ENCODE results near the gene ERC2. TPM values are rescaled to one million over a fixed set of nuclear protein-coding genes. Genes with fewer than 3 reads are reported as not detected.

Gene ERC2
- total and polyA plus RNA-seq, 2 of the 8 experiments (the other 6 are each of a cell fraction or from before 2014, with no cell fraction given), result 16.4 to 22.8 TPM

GRCh38 chr3:56277236-56277635 lies 191.0 kb downstream of the ERC2 start:
- Histone ChIP-seq H3K4me1 (replicated peaks in 1 of 4; ENCODE audit: control insufficient read depth in 3 of 4, insufficient read depth in 4 of 4, low read length in 3 of 4) (peaks cover 0 to 5% (median 1%) of the 10 kb centered on the region in 4 experiments; a peak in 2 of 7 replicates), H4K20me1 (replicated peaks in 1 of 2; ENCODE audit: control insufficient read depth in 1 of 2, insufficient read depth in 2 of 2, low read length in 2 of 2) (no peaks in the 10 kb centered on the region), H2BK120ac (replicated peaks; ENCODE audit: low read depth, low read length) (no peak overlapping the region), H3K14ac (ENCODE audit: insufficient read length) (no peak overlapping the region), H2BK15ac (ENCODE audit: low read length) (no peak overlapping the region), H3K23me2 (ENCODE audit: low read depth, low read length) (no peaks in the 10 kb centered on the region), H2AFZ (ENCODE audit: low read length) (no peak overlapping the region), H3K27ac (ENCODE audit: low read depth, low read length) (no peak overlapping the region), H3K56ac (replicated peaks; ENCODE audit: insufficient read length, low read depth, low read length) (no peak overlapping the region), H3K79me2 (ENCODE audit: control insufficient read depth in 1 of 2, insufficient read depth in 2 of 2, low read length in 2 of 2) (no peaks in the 10 kb centered on the region), H3K23ac (ENCODE audit: insufficient read length) (no peak overlapping the region), H3K9ac (replicated peaks in 1 of 4; ENCODE audit: extremely low read depth in 1 of 4, low read depth in 3 of 4, low read length in 3 of 4) (no peak overlapping the region), H3K27me3 (replicated peaks in 1 of 4; ENCODE audit: control insufficient read depth in 3 of 4, extremely low read depth in 1 of 4, insufficient read depth in 3 of 4, low read length in 3 of 4) (no peaks in the 10 kb centered on the region), H2BK12ac (ENCODE audit: low read depth, low read length) (no peak overlapping the region), H4K8ac (ENCODE audit: extremely low read depth, insufficient read depth, low read length) (no peak overlapping the region), H3K36me3 (ENCODE audit: control insufficient read depth in 2 of 4, insufficient read depth in 4 of 4, low read length in 3 of 4) (peaks cover 0 to 4% (median 0%) of the 10 kb centered on the region in 4 experiments; a peak in 1 of 8 replicates), H2AK5ac (ENCODE audit: low read depth, low read length) (no peak overlapping the region), H2BK20ac (ENCODE audit: low read length) (no peak overlapping the region), H3K18ac (ENCODE audit: extremely low read depth, low read length) (no peak overlapping the region), H3K9me3 (ENCODE audit: insufficient read depth in 2 of 2, low read depth in 1 of 2, low read length in 1 of 2) (peaks cover 0 to 2% of the 10 kb centered on the region in 2 experiments; a peak in 1 of 4 replicates), H4K91ac (replicated peaks; ENCODE audit: insufficient read length, low read length) (no peak overlapping the region), H3K4ac (replicated peaks; ENCODE audit: insufficient read length, low read depth, low read length) (no peak overlapping the region), H4K5ac (ENCODE audit: insufficient read length, low read depth, low read length) (no peak overlapping the region), H2BK5ac (ENCODE audit: low read depth, low read length) (no peak overlapping the region), H3K4me3 (ENCODE audit: extremely low read depth in 1 of 4, insufficient read depth in 2 of 4, low read depth in 3 of 4, low read length in 4 of 4) (no peak overlapping the region), H3K4me2 (ENCODE audit: insufficient read depth in 1 of 2, low read depth in 2 of 2, low read length in 2 of 2) (no peak overlapping the region), H3K79me1 (ENCODE audit: low read depth, low read length) (no peaks in the 10 kb centered on the region)
- POLR2A ChIA-PET (ENCODE audit: partially characterized antibody), result interaction anchor here (0.5 kb wide), 1 partner anchor 1395 kb away, joined by 4 read pairs; no protein-coding TSS in a partner anchor
- 62% methylated on average over 1 of the region's 1 CpG; no CpG with 5 or more reads in 1 of the 2 experiments for WGBS, 2 experiments (ENCODE audit: extremely low coverage in 1 of 2, insufficient coverage in 1 of 2, insufficient read length in 1 of 2, insufficient replicate concordance in 2 of 2, low coverage in 1 of 2, low lambda C conversion rate in 2 of 2, missing lambda C conversion rate in 1 of 2)
- CTCF ChIA-PET (ENCODE audit: partially characterized antibody), result interaction anchor here (1.0 to 2.9 kb wide), 2 partner anchors 17 to 20 kb away, joined by 4 to 24 read pairs; no protein-coding TSS in a partner anchor
- FAIRE-seq, result no peak
- no peak for DNase-seq (ENCODE audit: low read depth in 1 of 2, low spot score in 2 of 2)
- no peak for TF ChIP-seq ZNF274 (IDR thresholded peaks at IDR 0.05; ENCODE audit: borderline replicate concordance, extremely low read depth, low read length)

Data from H1 (cell line).